HG02571 (cell line): ENCODE measurements around the gene PBLD.

Source experiments
- ATAC-seq: cut with Tn5 transposase; IDR thresholded peaks from one replicate; pipeline ENCODE4 v1.9.1; 2021; ENCODE audit warnings: mild to moderate bottlenecking, moderate library complexity; ENCODE audit not compliant: unreplicated experiment

Gene PBLD

DNA sequence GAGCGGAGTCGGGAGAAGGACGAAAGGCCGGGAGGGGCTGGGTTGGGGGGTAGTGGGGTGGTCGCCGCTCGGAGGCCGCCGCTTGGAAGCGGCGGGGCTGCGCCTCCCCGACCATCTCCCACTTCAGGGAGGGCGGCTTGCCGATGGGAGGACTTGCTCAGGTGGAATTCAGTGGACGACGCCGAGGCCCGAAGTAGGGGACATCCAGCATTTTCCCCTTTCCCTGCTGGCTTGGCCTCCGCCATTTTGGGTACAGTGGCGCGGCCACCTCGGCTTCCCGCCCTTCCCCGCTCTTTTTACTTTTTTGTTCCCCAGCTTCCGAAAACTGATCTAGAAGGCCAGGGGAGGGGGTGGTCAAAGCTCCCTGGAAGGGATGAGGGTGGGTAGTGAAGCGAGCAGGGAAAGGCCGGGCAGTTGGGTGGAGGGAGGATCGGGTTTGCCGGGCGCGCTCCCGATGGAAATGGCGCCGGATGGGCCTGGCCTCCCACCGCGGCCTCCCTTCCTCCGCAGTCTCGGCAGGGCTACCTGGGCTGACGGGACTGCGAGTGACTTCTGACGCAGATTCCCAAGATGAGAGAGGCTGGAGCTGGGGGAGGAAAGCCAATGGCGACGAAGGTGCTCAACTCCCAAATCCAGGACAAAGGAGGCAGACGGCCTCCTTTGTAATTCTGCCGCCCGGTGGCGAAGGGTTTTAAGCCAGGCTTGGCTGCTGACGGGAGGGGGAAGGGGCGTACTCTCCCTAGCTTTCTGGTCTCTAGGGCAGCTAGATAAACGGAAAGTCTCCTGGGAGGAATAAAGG lies at the start of gene PBLD:
Gene PBLD (minus strand): TSS at position 670 of the 799 bp plus-strand sequence. CDS start 26,084 bp downstream, outside the sequence.
- peak; percentile 29 for ATAC-seq

- ATAC-seq: no peak
Observed at GRCh38 chr10:68371604-68372003, 38.9 kb upstream of the PBLD start.

GRCh38 chr10:68367121-68367520 lies 34.4 kb upstream of the PBLD start:
- ATAC-seq: no peak

GRCh38 chr10:68366600-68366999 lies 33.9 kb upstream of the PBLD start:
- ATAC-seq: no peak

- no peak for ATAC-seq
Observed at GRCh38 chr10:68365611-68366010, 32.9 kb upstream of the PBLD start.

DNA sequence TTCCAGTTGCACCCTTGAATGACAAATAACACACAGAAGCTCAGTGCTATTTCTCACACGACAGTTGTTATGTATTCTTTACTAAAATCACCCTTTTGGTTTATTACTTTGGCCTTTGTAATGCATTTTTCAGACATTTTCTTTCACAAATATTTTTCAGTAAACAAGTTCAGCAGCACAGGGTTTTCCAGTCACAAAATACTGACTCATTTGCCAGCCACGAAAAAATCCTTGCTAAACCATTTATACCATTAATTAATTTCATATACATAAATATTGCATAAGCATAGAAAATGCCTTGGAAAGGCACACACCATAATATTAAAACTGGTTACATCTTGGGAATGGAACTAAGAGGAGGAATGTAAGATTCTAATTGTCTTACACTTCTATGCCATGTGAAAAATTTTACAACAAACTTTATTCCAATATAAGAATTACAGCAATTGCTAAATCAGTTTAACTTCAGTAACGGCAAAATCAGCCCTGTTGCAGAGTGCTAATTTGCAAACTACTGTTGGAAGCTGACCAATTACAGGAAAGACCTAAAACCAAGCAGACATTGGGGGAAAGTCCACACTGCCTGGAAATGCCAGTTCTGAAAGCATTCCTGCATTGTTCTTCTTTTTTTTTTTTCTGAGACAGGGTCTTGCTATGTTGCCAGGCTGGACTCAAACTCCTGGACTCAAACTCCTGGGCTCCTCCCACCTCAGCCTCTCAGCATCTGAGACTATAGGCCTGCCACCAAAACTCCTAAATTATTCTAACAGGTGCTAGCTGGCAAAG lies 31.6 kb upstream of the PBLD start:
- ATAC-seq: no peak

DNA sequence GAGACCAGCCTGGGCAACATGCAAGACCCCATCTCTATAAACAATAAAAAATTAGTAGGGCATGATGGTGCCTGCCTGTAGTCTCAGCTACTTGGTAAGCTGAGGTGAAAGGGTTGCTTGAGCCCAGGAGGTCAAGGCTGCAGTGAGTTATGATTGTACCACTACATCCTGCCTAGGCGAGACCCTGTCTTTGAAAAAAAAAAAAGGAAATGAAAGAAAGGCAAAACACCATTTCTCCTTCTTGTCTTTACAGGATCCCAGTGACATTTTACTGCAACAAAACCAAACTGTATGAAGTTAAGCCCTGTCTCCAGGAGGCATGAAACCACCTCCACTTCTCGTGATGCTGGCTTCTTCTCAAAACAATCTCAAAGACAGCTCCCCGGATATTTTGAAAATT lies 29.9 kb upstream of the PBLD start:
- no peak for ATAC-seq

- no peak for ATAC-seq
Observed at GRCh38 chr10:68359189-68359588, 26.5 kb upstream of the PBLD start.

GRCh38 chr10:68353537-68353936 lies 20.8 kb upstream of the PBLD start:
- no peak for ATAC-seq

DNA sequence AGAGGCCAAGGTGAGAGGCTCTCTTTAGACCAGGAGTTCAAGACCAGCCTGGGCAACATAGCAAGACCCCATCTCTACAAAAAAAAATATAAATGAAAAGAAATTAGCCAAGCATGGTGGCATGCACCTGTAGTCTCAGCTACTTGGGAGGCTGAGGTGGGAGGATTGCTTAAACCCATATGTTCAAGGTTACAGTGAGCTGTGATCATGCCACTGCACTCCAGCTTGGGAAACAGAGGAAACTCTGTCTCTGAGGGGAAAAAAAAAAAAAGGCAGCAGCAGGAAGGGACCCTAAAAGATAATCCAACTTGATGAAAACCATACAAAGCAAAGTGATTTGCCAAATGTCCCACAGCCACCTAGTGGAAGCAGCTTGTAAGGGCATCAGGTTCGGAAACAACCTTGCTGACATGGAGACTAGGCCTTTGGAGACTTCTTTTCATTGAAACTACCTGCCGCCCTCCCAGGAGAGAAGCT lies 15.6 kb upstream of the PBLD start:
- ATAC-seq: no peak

GRCh38 chr10:68346774-68347173 lies 14.0 kb upstream of the PBLD start:
- ATAC-seq: no peak

DNA sequence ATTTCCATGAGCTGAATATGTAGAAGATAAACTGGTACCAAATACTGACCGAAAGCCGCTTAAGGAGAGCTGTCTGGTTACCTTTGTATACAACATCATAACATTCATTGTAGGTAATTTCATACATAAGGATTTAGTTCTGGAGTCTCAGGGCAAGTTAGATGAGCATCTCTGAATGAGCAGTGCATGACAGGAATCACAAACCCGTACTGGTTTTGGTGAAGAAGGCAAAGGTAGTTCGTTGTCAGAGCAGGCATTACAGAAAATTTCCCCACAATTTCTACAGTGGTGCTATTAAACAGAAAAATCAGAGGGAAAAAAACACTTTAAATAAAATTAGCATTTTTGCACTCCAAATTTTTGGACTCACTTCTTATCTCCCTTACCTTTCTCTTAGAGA lies 12.9 kb upstream of the PBLD start:
- no peak for ATAC-seq

- no peak for ATAC-seq
Observed at GRCh38 chr10:68342909-68343516, 10.3 kb upstream of the PBLD start.

DNA sequence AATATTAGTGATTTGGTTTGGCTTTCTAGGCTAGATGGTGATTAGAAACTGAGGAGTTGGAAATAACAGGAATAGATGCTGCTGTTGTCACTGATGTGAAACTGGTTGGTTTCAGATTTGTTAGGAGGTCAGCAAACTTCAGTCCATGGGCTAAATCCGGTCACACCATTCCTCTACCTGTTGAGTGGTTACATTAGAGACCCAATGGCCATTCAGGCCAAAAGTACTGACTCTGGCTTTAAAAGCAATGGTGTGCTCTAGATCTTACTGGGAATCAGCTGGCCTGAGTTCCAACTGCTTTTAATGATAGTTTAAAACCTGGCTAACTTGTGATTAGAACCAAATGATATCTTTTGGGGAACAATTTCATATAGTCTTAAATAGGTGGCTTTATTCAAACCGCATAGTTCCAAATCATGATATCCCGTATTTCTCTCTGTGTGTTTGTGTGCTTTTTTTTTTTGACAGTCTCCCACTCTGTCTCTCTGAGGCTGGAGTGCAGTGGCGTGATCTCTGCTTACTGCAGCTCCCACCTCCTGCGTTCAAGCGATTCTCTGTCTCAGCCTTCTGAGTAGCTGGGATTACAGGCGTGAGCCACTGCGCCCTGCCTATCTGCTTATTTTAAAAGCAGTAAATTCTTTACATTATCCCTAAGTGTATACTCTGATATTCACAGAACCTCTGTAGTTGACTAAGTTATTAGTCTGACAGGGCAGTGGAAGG lies 7.8 kb upstream of the PBLD start:
- no peak for ATAC-seq

- ATAC-seq: no peak
Observed at GRCh38 chr10:68336754-68337351, 4.1 kb upstream of the PBLD start.

DNA sequence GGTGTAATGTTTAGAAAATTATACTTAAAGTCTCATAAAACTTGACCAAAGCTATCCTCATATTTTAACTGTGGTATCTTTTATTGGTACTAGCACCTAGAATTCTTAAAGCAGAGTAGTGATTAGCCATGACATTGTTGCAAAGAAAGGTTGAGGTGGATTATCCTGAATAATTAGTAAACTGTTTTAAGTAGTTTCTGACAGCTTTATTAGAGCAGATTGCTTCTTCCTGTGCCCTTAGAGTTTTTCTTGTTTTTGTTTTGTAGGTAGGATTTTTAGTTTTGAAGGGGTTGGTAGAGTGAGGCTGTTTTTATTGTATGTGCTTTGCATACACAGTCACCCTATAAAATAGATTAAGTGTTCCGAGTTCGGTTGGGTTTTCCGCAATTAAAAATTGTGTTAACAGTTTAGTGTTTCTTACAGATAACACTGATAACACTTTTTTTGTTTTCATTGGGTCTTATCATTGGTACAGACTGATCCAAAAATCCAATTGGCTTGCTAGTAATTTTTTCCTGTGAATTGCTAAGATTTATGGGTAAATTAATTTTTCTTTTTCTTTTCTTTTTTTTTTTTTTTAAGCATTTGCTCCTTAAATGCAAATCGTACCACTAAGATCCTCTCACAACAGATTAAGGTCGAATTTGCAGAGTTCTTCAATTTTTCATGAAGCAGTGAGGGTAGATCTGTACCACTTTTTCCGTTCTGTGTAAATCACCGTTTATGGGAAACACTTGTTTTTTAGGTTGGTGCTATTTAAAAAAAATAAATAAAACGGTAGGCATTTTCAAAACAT lies 2.1 kb upstream of the PBLD start:
- no peak for ATAC-seq

GRCh38 chr10:68333440-68334431 lies 1.0 kb upstream of the PBLD start:
- no peak for ATAC-seq

GRCh38 chr10:68333058-68333395 lies 299 bp upstream of the PBLD start:
- no peak for ATAC-seq
